ENCODE measurements around the gene MARVELD3. TPM values are rescaled to one million over a fixed set of nuclear protein-coding genes. Genes with fewer than 3 reads are reported as not detected.
"Not testable (repeated sequence)": the region's sequence is repeated elsewhere in the genome, so short reads cannot be mapped to it uniquely, and the experiment has no call there.

MARVELD3 gene
- total RNA-seq, 1 experiment from 2014 or later = 3.4 TPM

- H3K4me3 ChIP-seq (ENCODE audit: insufficient read depth, low read depth, low read length) = no peak overlapping the region
- DNase-seq = no peak
- no peaks in the 10 kb centered on the region for H3K36me3 ChIP-seq (replicated peaks; ENCODE audit: control insufficient read depth, insufficient read depth, low read length)
- no peaks in the 10 kb centered on the region for H3K27me3 ChIP-seq (ENCODE audit: control insufficient read depth, insufficient read depth, low read length)
Measured at GRCh38 chr16:71600822-71601221, 25.2 kb upstream of the MARVELD3 start.

DNA sequence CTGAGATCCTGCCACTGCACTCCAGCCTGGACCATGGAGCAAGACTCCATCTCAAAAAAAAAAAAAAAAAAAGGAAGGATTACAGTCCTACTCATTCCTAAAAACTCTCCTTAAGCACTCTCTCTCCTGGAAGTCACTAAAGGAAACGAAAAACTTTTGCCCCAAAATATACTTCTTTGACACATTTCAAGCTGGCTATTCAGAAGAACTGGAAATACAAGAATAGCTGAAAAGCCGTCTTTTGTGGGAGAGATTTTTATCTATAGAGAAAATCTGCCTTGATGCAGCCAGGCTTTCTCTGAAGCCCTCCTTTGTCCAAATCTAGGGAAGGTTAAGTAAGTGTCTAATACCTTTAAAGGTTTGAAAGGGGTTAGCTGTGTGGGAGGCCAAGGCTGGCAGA, 16.9 kb upstream of the MARVELD3 start:
- no peak for DNase-seq
- H3K4me3 ChIP-seq (ENCODE audit: insufficient read depth, low read depth, low read length) = no peak overlapping the region
- no peaks in the 10 kb centered on the region for H3K27me3 ChIP-seq (ENCODE audit: control insufficient read depth, insufficient read depth, low read length)
- H3K36me3 ChIP-seq (replicated peaks; ENCODE audit: control insufficient read depth, insufficient read depth, low read length) = no peaks in the 10 kb centered on the region

GRCh38 chr16:71610447-71610846, 15.5 kb upstream of the MARVELD3 start:
- H3K4me3 ChIP-seq (ENCODE audit: insufficient read depth, low read depth, low read length) = no peak overlapping the region
- no peak for DNase-seq
- H3K36me3 ChIP-seq (replicated peaks; ENCODE audit: control insufficient read depth, insufficient read depth, low read length) = no peaks in the 10 kb centered on the region
- no peaks in the 10 kb centered on the region for H3K27me3 ChIP-seq (ENCODE audit: control insufficient read depth, insufficient read depth, low read length)

DNA sequence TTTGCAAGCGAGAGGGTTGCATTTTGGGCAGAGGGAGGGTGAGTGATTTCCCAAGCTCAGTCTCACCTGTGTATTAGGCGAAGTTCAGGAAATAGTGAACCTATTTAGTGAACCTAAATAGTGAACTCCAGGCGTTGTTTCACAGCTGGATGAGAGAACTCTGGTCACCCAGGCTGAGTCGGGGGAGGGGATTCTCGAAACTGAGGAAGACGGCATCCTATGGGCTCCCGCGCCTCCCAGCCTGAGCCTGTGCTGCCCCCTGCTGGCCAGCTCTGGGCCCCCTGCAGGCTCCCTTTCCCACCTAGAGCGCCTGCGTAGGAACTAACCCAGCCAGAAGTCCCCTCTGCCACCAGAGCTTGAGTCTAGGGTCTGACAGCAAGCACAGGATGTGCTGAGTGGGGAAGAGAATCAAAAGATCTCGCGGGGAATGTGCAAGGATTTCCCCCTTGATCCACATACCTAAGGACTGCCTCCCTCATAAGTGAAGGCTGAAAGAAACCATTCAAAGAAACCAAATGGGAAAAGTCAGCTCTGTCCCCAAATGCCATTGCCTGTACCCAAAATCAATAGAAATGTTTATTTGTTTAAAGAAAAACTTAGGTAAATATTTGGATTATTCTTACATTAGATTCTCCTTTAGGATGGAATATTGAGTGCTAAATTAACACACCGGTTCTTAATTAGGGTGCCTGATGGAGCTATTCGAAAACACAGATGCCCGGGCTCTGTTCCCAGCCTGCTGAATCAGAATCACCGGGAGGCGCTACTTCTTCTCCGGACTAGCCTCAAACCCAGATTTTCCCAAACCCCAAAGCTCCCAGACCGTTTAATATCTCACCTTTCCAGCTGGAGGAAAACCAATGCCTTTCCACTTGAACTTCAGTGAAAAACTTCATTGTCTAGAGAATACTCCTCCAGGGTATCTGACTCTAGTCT, 14.8 kb upstream of the MARVELD3 start:
- no peaks in the 10 kb centered on the region for H3K27me3 ChIP-seq (ENCODE audit: control insufficient read depth, insufficient read depth, low read length)
- no peaks in the 10 kb centered on the region for H3K36me3 ChIP-seq (replicated peaks; ENCODE audit: control insufficient read depth, insufficient read depth, low read length)
- DNase-seq = peak; percentile 92
- no peak overlapping the region for H3K4me3 ChIP-seq (ENCODE audit: insufficient read depth, low read depth, low read length)

DNA sequence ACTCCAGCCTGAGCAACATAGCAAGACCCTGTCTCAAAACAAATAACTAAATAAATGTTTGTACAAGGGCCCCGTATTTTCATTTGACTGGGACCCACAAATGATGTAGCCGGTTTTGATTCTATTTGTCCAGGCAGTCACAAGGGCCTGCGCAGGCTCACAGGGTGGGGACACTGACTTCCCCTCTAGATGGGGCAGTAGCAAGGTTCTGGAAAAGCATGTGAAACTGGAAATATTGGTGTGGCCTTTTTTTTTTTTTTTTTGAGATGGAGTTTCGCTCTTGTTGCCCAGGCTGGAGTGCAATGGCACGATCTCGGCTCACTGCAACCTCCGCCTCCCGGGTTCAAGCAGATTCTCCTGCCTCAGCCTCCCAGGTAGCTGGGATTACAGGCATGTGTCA, 11.0 kb upstream of the MARVELD3 start:
- not testable (repeated sequence) for H3K27me3 ChIP-seq (ENCODE audit: control insufficient read depth, insufficient read depth, low read length); H3K36me3 ChIP-seq (replicated peaks; ENCODE audit: control insufficient read depth, insufficient read depth, low read length); H3K4me3 ChIP-seq (ENCODE audit: insufficient read depth, low read depth, low read length); DNase-seq

DNA sequence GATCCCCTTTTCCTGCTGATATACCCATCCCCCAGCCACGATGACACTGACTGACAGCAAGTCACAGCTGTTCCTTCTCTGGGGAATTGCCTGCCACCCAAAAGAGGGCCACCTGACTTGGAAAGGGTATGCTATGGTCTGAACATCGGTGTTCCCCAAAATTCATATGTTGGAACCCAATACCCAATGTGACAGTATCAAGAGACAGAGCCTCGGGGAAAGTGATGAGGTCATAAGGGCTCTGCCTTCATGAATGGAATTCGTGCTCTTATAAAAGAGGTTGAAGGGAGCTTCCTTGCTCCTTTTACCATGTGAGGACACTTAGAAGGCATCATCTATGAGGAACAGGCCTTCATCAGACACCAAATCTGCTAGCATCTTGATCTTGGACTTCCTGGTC, 7.6 kb upstream of the MARVELD3 start:
- no peaks in the 10 kb centered on the region for H3K27me3 ChIP-seq (ENCODE audit: control insufficient read depth, insufficient read depth, low read length)
- no peak overlapping the region for H3K4me3 ChIP-seq (ENCODE audit: insufficient read depth, low read depth, low read length)
- no peak for DNase-seq
- H3K36me3 ChIP-seq (replicated peaks; ENCODE audit: control insufficient read depth, insufficient read depth, low read length) = no peaks in the 10 kb centered on the region

DNA sequence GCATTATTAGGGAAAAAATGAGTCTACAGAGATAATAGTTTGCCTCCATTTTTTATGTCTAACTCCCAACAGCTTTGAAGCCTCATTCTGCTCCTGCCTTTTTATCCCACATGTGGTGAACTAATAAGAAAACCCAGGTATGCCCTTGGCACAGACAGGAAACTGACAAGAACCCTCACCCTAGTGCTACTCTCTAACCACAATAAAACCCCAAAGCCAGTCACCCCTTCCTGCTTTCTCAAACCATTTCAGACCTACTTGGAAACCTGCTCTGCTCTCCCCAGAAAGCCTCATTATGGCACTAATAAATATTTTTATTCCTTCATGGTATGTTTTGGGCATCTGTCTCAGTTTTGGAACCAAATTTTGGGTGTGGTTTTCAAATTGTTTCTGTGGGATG, 3.9 kb upstream of the MARVELD3 start:
- no peaks in the 10 kb centered on the region for H3K36me3 ChIP-seq (replicated peaks; ENCODE audit: control insufficient read depth, insufficient read depth, low read length)
- H3K4me3 ChIP-seq (ENCODE audit: insufficient read depth, low read depth, low read length) = no peak overlapping the region
- H3K27me3 ChIP-seq (ENCODE audit: control insufficient read depth, insufficient read depth, low read length) = peaks cover 14% of the 10 kb centered on the region; the same call in 1 of the 2 replicates
- DNase-seq = no peak

DNA sequence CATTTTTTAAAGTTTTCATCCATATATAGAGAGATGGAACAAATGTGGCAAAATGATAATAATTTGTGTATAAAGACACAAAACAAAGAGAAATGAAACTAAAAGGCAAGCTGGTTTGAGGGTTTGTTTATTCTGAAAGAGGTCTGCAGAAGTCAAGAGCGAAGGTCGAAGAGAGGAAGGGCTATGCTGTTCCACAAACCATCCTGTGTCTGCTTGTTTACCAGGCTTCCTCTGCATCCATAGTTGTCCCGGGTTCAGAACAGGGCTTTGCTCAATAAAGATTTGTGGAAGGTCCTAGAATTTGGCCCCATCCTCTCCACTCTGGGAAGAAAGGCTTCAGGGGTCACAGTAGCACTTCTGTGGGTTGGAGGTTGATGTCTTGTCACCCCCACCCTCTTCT, 2.4 kb upstream of the MARVELD3 start:
- Histone ChIP-seq H3K4me3 (ENCODE audit: insufficient read depth, low read depth, low read length) (no peak overlapping the region), H3K36me3 (replicated peaks; ENCODE audit: control insufficient read depth, insufficient read depth, low read length) (no peaks in the 10 kb centered on the region), H3K27me3 (ENCODE audit: control insufficient read depth, insufficient read depth, low read length) (peaks cover 14% of the 10 kb centered on the region; the same call in 1 of the 2 replicates)
- DNase-seq = no peak

GRCh38 chr16:71625113-71625850, 702 bp upstream of the MARVELD3 start:
- H3K36me3 ChIP-seq (replicated peaks; ENCODE audit: control insufficient read depth, insufficient read depth, low read length) = peaks cover 5% of the 10 kb centered on the region
- peak overlapping the region; percentile 71; the same call in 1 of the 2 replicates for H3K4me3 ChIP-seq (ENCODE audit: insufficient read depth, low read depth, low read length)
- no peak for DNase-seq
- H3K27me3 ChIP-seq (ENCODE audit: control insufficient read depth, insufficient read depth, low read length) = peaks cover 14% of the 10 kb centered on the region; the same call in 1 of the 2 replicates

DNA sequence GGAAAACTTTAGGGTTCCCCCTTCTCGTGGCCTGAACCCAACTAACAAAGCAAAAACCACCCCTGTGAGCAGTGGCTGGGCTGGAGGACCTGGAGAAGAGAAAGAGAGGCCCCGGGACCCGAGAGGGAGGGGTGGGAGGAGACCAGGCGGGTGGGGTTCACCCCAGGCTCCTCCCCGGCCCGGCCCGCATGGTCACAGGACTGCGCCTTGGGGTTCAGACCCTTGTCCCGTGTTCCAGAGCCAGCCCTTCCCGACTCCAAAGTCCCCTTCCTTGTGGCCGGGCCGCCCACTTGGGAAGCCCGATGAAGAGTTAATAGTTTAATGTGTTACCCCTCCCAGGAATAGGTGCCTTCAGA, 852 bp downstream of the MARVELD3 start:
- peaks cover 6% of the 10 kb centered on the region for H3K36me3 ChIP-seq (replicated peaks; ENCODE audit: control insufficient read depth, insufficient read depth, low read length)
- peak; percentile 92 for DNase-seq
- peaks cover 14% of the 10 kb centered on the region; the same call in 1 of the 2 replicates for H3K27me3 ChIP-seq (ENCODE audit: control insufficient read depth, insufficient read depth, low read length)
- peak overlapping the region; percentile 71 for H3K4me3 ChIP-seq (ENCODE audit: insufficient read depth, low read depth, low read length)

- H3K36me3 ChIP-seq (replicated peaks; ENCODE audit: control insufficient read depth, insufficient read depth, low read length) = peaks cover 8% of the 10 kb centered on the region
- peak; percentile 66 for DNase-seq
- H3K27me3 ChIP-seq (ENCODE audit: control insufficient read depth, insufficient read depth, low read length) = peaks cover 14% of the 10 kb centered on the region; the same call in 1 of the 2 replicates
- no peak overlapping the region for H3K4me3 ChIP-seq (ENCODE audit: insufficient read depth, low read depth, low read length)
Measured at GRCh38 chr16:71627731-71628181, 1.8 kb downstream of the MARVELD3 start.

DNA sequence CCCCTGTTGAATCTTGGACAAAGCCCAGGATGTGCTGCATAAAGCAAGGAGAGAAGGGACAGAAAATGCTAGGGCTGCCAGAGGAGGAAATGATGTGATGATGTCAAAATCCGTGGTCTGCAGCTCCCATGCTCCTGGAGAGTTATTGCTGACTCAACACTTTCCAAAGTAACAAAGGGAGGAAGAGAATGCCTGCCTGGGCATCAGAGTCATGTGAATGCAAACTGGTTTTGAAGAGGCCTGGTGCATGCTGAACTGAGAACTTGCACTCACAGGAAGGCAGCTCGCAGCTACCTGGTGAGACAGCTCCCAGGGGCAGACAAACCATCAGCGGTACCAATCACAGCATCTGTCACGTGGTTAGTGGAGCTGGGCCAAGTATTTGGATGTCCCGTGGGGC, 2.8 kb downstream of the MARVELD3 start:
- H3K4me3 ChIP-seq (ENCODE audit: insufficient read depth, low read depth, low read length) = no peak overlapping the region
- H3K27me3 ChIP-seq (ENCODE audit: control insufficient read depth, insufficient read depth, low read length) = peaks cover 14% of the 10 kb centered on the region; the same call in 1 of the 2 replicates
- peaks cover 10% of the 10 kb centered on the region for H3K36me3 ChIP-seq (replicated peaks; ENCODE audit: control insufficient read depth, insufficient read depth, low read length)
- no peak for DNase-seq

DNA sequence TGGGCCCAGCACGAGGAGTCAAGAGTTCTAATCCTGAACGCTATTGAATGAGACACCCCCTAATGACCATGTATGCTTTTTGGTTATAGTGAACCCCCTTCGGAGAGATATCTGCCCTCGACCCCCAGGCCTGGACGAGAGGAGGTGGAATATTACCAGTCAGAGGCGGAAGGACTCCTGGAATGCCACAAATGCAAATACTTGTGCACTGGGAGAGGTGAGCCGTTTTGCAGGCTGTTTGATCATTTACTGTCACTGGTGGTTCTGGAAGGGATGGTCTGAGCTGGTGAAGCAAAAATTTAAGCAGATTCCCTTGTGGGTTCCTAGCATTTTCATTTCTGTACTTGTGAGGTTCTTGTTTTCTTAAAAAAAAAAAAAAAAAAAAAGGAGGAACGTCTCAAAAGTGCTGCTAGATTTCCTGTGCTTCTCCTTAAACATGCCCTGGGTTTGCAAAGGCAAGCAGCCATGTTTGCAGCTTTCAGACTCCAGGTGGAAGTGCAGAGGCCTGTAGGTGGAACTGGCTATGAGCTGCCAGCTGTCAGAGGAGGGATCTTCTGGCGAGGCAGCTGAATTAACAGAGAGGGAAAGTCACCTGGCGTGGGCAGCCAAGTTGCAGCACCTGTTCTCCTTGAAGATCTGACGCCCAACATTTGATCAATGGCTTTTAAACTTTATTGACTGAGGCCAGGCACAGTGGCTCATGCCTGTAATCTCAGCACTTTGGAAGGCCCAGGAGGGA, 3.5 kb downstream of the MARVELD3 start:
- Histone ChIP-seq H3K27me3 (ENCODE audit: control insufficient read depth, insufficient read depth, low read length) (peaks cover 14% of the 10 kb centered on the region; the same call in 1 of the 2 replicates), H3K36me3 (replicated peaks; ENCODE audit: control insufficient read depth, insufficient read depth, low read length) (peaks cover 10% of the 10 kb centered on the region), H3K4me3 (ENCODE audit: insufficient read depth, low read depth, low read length) (no peak overlapping the region)
- no peak for DNase-seq

DNA sequence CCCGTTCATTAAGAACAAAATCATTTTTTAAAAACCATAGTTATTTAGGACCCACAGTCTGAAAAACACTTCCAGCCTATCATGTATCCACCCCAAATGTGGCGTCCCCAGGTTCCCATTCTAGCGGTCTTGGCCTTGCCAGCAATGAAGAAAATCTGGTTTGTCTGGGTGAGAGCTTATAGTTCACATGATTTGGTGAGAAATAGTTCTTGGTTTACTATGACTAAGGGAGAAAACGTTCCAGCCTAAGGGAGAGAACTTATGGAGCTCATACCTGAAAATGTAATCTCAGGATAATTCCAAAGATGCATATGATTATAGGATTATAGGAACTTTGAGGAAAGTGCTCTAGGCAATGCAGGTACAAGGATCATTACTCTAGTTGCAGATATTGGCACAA, 4.8 kb downstream of the MARVELD3 start:
- DNase-seq = no peak
- H3K4me3 ChIP-seq (ENCODE audit: insufficient read depth, low read depth, low read length) = no peak overlapping the region
- H3K27me3 ChIP-seq (ENCODE audit: control insufficient read depth, insufficient read depth, low read length) = peaks cover 12% of the 10 kb centered on the region; the same call in 1 of the 2 replicates
- H3K36me3 ChIP-seq (replicated peaks; ENCODE audit: control insufficient read depth, insufficient read depth, low read length) = peaks cover 10% of the 10 kb centered on the region

Data from H7 (cell line).